Keratinocyte (primary cell): ENCODE measurements around the gene GNG8. TPM values are rescaled to one million over a fixed set of nuclear protein-coding genes. Genes with fewer than 3 reads are reported as not detected.

Experiments used
- DNase-seq: peaks from one replicate; pipeline ENCODE4 v3.0.0-alpha.2; 2011; ENCODE audit warnings: low read depth, missing footprints, low spot score
- FAIRE-seq: peaks from 2 replicates; lab custom pipeline; 2011; peaks lifted over from hg19 to GRCh38; lab: Jason Lieb, UNC
- H2AFZ ChIP-seq: 2 replicates; pipeline ENCODE4 v1.6.0; 2012; ENCODE audit warnings: low read length, control low read depth, inconsistent platforms; ENCODE audit not compliant: control insufficient read depth
- H3K27ac ChIP-seq: 2 replicates; pipeline ENCODE4 v1.5.1; 2011; ENCODE audit warnings: low read length; ENCODE audit not compliant: control insufficient read depth, insufficient read depth
- H3K27me3 ChIP-seq: 3 replicates; pipeline ENCODE4 v1.6.0; 2011; ENCODE audit warnings: low read length; ENCODE audit not compliant: control insufficient read depth, insufficient read depth; ENCODE audit errors: extremely low read depth
- H3K36me3 ChIP-seq, 2 experiments: 2 replicates in 1 of 2; 3 replicates in 1 of 2; pipeline ENCODE4 v1.5.1; 2011; ENCODE audit warnings: low read length in 2 of 2, mild to moderate bottlenecking in 1 of 2; ENCODE audit not compliant: control insufficient read depth in 2 of 2, insufficient read depth in 2 of 2; ENCODE audit errors: extremely low read depth in 1 of 2
- H3K4me1 ChIP-seq: 3 replicates; pipeline ENCODE4 v1.5.1; 2011; ENCODE audit warnings: low read length; ENCODE audit not compliant: control insufficient read depth, insufficient read depth; ENCODE audit errors: extremely low read depth
- H3K4me2 ChIP-seq: 3 replicates; pipeline ENCODE4 v1.6.0; 2011; ENCODE audit warnings: low read depth, low read length; ENCODE audit not compliant: control insufficient read depth, insufficient read depth; ENCODE audit errors: extremely low read depth
- H3K4me3 ChIP-seq, 3 experiments: fragments of 200-600 bp in 1 of 3; sonication (generic) in 1 of 3; 2 replicates in 2 of 3; 3 replicates in 1 of 3; pipeline ENCODE4 v1.5.1; 2011 to 2016; ENCODE audit warnings: low read length in 3 of 3, mild to moderate bottlenecking in 3 of 3, control low read depth in 2 of 3, inconsistent platforms in 1 of 3, low read depth in 1 of 3, mixed read lengths in 1 of 3, mixed run types in 1 of 3, moderate library complexity in 1 of 3; ENCODE audit not compliant: control insufficient read depth in 2 of 3, insufficient read depth in 2 of 3; ENCODE audit errors: extremely low read depth in 1 of 3
- H3K79me2 ChIP-seq: 2 replicates; pipeline ENCODE4 v1.6.0; 2012; ENCODE audit warnings: low read length; ENCODE audit not compliant: control insufficient read depth, insufficient read depth
- H3K9ac ChIP-seq: 3 replicates; pipeline ENCODE4 v1.6.0; 2011; ENCODE audit warnings: low read length; ENCODE audit not compliant: control insufficient read depth, insufficient read depth; ENCODE audit errors: extremely low read depth
- H3K9me1 ChIP-seq: 3 replicates; pipeline ENCODE4 v1.6.0; 2011; ENCODE audit warnings: low read length; ENCODE audit not compliant: control insufficient read depth, insufficient read depth; ENCODE audit errors: extremely low read depth
- H3K9me3 ChIP-seq: 2 replicates; pipeline ENCODE4 v1.5.1; 2012; ENCODE audit warnings: low read depth, low read length; ENCODE audit not compliant: control insufficient read depth
- H4K20me1 ChIP-seq: 3 replicates; pipeline ENCODE4 v1.6.0; 2011; ENCODE audit warnings: low read length; ENCODE audit not compliant: control insufficient read depth, insufficient read depth; ENCODE audit errors: extremely low read depth
- EZH2 ChIP-seq: IDR thresholded peaks from one replicate; pipeline ENCODE4 v1.6.1; 2012; ENCODE audit warnings: inconsistent platforms, mild to moderate bottlenecking, low read length, moderate library complexity
- dilution Hi-C: fragments of 300-500 bp; cut with MboI; formaldehyde crosslinking; loops from one replicate; pipeline ENCODE4 v1.7.0; 2020; ENCODE audit warnings: low sequenced_read_pairs; ENCODE audit not compliant: extremely low pct_ligation_motif_present
- polyA plus RNA-seq, 5 experiments: library from polyadenylated mRNA; depleted of rRNA in 3 of 5; stranded (reverse) in 3 of 5; stranded (forward) in 1 of 5; unstranded in 1 of 5; fragments of >200 nt; gene quantifications; 1 replicate in 1 of 5; 2 replicates in 3 of 5; 3 replicates in 1 of 5; pipeline versions ENCODE4 v1.2.1 to v1.2.3, GENCODE V29; 2011 to 2012; ENCODE audit warnings: missing spikeins in 2 of 5, low read depth in 1 of 5, low replicate concordance in 1 of 5
- TF ChIP-seq, protein P1 (sequence below), 3 experiments: IDR thresholded peaks in 1 of 3; conservative IDR thresholded peaks in 1 of 3; optimal IDR thresholded peaks in 1 of 3; 2 replicates in 2 of 3; 3 replicates in 1 of 3; pipeline versions ENCODE3 to v1.5.1; 2011; ENCODE audit warnings: low read length in 3 of 3, mild to moderate bottlenecking in 3 of 3, moderate library complexity in 2 of 3, control low read depth in 1 of 3, inconsistent platforms in 1 of 3; ENCODE audit not compliant: insufficient read depth in 2 of 3; ENCODE audit errors: extremely low read depth in 1 of 3

The GNG8 gene
- polyA plus RNA-seq, 1 donor (not counting 4 experiments of a cell fraction or from before 2014, with no cell fraction given) = not detected

DNA sequence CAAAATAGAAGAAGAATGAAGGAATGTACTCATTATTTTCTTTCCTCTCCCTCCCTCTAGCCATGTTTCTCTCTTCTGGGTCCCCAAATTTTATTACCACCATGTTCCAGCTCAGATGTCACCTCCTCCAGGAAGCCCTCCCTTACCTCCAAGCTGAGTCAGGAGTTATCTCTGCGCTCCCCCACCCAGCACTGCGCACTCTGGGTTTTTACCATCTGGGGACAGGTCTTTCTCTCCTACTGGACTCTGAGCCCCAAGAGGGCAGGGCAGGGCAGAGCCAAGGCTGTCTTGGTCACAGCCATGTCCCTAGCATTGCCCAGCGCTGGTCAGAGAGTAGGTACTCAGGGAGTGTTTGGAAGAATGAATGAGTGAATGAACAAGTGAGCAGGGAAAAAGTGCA, 2.9 kb downstream of the GNG8 start:
- peaks cover 44% of the 10 kb centered on the region for H3K27me3 ChIP-seq
- no peak overlapping the region for H3K9ac ChIP-seq
- TF ChIP-seq EZH2 = no peak
- TF ChIP-seq, protein P1, sequence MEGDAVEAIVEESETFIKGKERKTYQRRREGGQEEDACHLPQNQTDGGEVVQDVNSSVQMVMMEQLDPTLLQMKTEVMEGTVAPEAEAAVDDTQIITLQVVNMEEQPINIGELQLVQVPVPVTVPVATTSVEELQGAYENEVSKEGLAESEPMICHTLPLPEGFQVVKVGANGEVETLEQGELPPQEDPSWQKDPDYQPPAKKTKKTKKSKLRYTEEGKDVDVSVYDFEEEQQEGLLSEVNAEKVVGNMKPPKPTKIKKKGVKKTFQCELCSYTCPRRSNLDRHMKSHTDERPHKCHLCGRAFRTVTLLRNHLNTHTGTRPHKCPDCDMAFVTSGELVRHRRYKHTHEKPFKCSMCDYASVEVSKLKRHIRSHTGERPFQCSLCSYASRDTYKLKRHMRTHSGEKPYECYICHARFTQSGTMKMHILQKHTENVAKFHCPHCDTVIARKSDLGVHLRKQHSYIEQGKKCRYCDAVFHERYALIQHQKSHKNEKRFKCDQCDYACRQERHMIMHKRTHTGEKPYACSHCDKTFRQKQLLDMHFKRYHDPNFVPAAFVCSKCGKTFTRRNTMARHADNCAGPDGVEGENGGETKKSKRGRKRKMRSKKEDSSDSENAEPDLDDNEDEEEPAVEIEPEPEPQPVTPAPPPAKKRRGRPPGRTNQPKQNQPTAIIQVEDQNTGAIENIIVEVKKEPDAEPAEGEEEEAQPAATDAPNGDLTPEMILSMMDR (optimal IDR thresholded peaks at IDR 0.05 in 1 of 3, IDR thresholded peaks at IDR 0.05 in 1 of 3, conservative IDR thresholded peaks at IDR 0.05 in 1 of 3; ENCODE audit: extremely low read depth in 1 of 3, insufficient read depth in 2 of 3, low read length in 3 of 3) = no peak

DNA sequence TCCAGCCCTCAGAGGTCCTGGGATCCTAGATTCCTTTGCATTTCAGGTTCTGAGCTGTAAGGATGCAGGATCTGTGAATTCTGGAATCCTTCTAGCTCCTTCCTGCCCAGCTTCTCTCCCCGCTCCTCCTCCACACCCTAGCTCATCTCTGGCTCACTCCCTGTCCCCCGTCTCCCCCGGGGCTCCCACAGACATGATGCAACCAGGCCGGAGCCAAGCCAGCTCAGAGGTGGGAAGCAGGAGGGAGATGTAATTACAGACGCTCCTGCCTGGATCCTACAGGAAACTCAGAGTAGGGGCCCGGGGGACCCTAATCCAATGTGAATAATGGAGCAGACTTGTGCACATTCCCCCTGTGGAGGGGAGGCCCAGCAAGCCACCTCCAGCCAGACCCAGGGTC, 4.5 kb downstream of the GNG8 start:
- dilution Hi-C loops = no loop called here
- DNase-seq (no peak), FAIRE-seq (no peak)
- H3K36me3 ChIP-seq = no peaks in the 10 kb centered on the region
- H3K9ac ChIP-seq = no peak overlapping the region
- H3K9me3 ChIP-seq = no peaks in the 10 kb centered on the region
- H3K9me1 ChIP-seq = no peaks in the 10 kb centered on the region
- no peaks in the 10 kb centered on the region for H4K20me1 ChIP-seq
- H3K27me3 ChIP-seq = peaks cover 28% of the 10 kb centered on the region
- no peak overlapping the region for H3K4me3 ChIP-seq
- H3K27ac ChIP-seq = no peak overlapping the region
- H3K4me1 ChIP-seq = peaks cover 18% of the 10 kb centered on the region
- no peak overlapping the region for H2AFZ ChIP-seq
- no peaks in the 10 kb centered on the region for H3K79me2 ChIP-seq
- H3K4me2 ChIP-seq = peak overlapping the region; percentile 25
- TF ChIP-seq, protein P1 (optimal IDR thresholded peaks at IDR 0.05 in 1 of 3, IDR thresholded peaks at IDR 0.05 in 1 of 3, conservative IDR thresholded peaks at IDR 0.05 in 1 of 3; ENCODE audit: extremely low read depth in 1 of 3, insufficient read depth in 2 of 3, low read length in 3 of 3) = no peak
- no peak for TF ChIP-seq EZH2

More for the DNA sequence above, 2.9 kb downstream of the GNG8 start:
- no peaks in the 10 kb centered on the region for H3K9me1 ChIP-seq
- DNase-seq = no peak
- H2AFZ ChIP-seq = no peak overlapping the region
- dilution Hi-C loops = no loop called here
- peaks cover 20% of the 10 kb centered on the region for H3K4me1 ChIP-seq
- no peak overlapping the region for H3K4me2 ChIP-seq
- no peaks in the 10 kb centered on the region for H3K9me3 ChIP-seq
- H3K27ac ChIP-seq = no peak overlapping the region
- no peaks in the 10 kb centered on the region for H3K79me2 ChIP-seq
- H3K4me3 ChIP-seq = peak overlapping the region in 1 of 3 experiments; percentile 59
- FAIRE-seq = no peak
- no peaks in the 10 kb centered on the region for H3K36me3 ChIP-seq
- H4K20me1 ChIP-seq = no peaks in the 10 kb centered on the region
